Gastrocnemius medialis (tissue), 4 donors: ENCODE results near the gene APBA2. TPM values are rescaled to one million over a fixed set of nuclear protein-coding genes. Genes with fewer than 3 reads are reported as not detected.

Source experiments
- ATAC-seq, 2 donors: fragments of 150-250 bp; one replicate each; pipeline ENCODE4 v1.9.1; 2016
- DNase-seq, 2 donors: peaks; one replicate each; pipeline ENCODE4 v3.0.0-alpha.2; 2019
- H3K27ac ChIP-seq, 4 donors: fragments of 200-600 bp; sonication (generic); 1 replicate in 1 of 4; 2 replicates in 3 of 4; pipeline ENCODE4 v1.5.1; 2016 to 2018; ENCODE audit warnings: mild to moderate bottlenecking in 2 of 4, moderate library complexity in 1 of 4
- H3K27me3 ChIP-seq, 3 donors: fragments of 200-600 bp; sonication (generic) in 2 of 3; 1 replicate in 1 of 3; 2 replicates in 2 of 3; pipeline versions ENCODE4 v1.5.1 to v1.6.0; 2016 to 2019; ENCODE audit warnings: mild to moderate bottlenecking in 1 of 3, moderate library complexity in 1 of 3
- H3K36me3 ChIP-seq, 2 donors: fragments of 200-600 bp; sonication (generic) in 1 of 2; one replicate each; pipeline ENCODE4 v1.5.1; 2017 to 2018
- H3K4me1 ChIP-seq, 2 donors: fragments of 200-600 bp; sonication (generic) in 1 of 2; one replicate each; pipeline ENCODE4 v1.5.1; 2016 to 2017; ENCODE audit warnings: mild to moderate bottlenecking in 2 of 2
- H3K4me3 ChIP-seq, 4 donors: fragments of 200-600 bp; sonication (generic) in 3 of 4; 1 replicate in 1 of 4; 2 replicates in 3 of 4; pipeline ENCODE4 v1.5.1; 2016 to 2019; ENCODE audit warnings: mild to moderate bottlenecking in 2 of 4
- H3K9me3 ChIP-seq, 3 donors: fragments of 200-600 bp; sonication (generic) in 2 of 3; 1 replicate in 1 of 3; 2 replicates in 2 of 3; pipeline ENCODE4 v1.5.1; 2016 to 2019
- POLR2A ChIP-seq, 2 donors: fragments of 450-650 bp; IDR thresholded peaks; one replicate each; pipeline ENCODE4 v1.6.1; 2017; ENCODE audit warnings: antibody characterized with exemption in 2 of 2, mild to moderate bottlenecking in 2 of 2, moderate library complexity in 2 of 2
- in situ Hi-C, 4 donors: fragments of 200-750 bp; cut with MboI; loops; one replicate each; pipeline versions ENCODE4 v1.15.0 to v1.8.0; 2017; ENCODE audit warnings: low sequenced_read_pairs in 4 of 4
- intact Hi-C: fragments of 100-400 bp; cut with DNase I; formaldehyde crosslinking; loops from one replicate; pipeline ENCODE4 v1.15.1; 2023; ENCODE audit warnings: low total_unique reads
- total RNA-seq, 4 donors: library from RNA; depleted of rRNA; stranded (reverse); fragments of >200 nt; gene quantifications; one replicate each; pipeline versions ENCODE4 v1.1.0 to v1.2.3, GENCODE V29; 2016
- TF ChIP-seq, protein P1 (sequence below), 5 experiments: fragments of 450-650 bp in 3 of 5; fragments of 200-600 bp in 2 of 5; sonication (generic) in 2 of 5; IDR thresholded peaks in 4 of 5; conservative IDR thresholded peaks in 1 of 5; 1 replicate in 4 of 5; 2 replicates in 1 of 5; pipeline ENCODE4 v1.5.1; 2016 to 2019; ENCODE audit warnings: antibody characterized with exemption in 5 of 5, mild to moderate bottlenecking in 3 of 5, moderate library complexity in 3 of 5

Gene APBA2
- total RNA-seq, 4 donors from 2014 or later = 0.19 to 0.31 TPM; not detected in 2

DNA sequence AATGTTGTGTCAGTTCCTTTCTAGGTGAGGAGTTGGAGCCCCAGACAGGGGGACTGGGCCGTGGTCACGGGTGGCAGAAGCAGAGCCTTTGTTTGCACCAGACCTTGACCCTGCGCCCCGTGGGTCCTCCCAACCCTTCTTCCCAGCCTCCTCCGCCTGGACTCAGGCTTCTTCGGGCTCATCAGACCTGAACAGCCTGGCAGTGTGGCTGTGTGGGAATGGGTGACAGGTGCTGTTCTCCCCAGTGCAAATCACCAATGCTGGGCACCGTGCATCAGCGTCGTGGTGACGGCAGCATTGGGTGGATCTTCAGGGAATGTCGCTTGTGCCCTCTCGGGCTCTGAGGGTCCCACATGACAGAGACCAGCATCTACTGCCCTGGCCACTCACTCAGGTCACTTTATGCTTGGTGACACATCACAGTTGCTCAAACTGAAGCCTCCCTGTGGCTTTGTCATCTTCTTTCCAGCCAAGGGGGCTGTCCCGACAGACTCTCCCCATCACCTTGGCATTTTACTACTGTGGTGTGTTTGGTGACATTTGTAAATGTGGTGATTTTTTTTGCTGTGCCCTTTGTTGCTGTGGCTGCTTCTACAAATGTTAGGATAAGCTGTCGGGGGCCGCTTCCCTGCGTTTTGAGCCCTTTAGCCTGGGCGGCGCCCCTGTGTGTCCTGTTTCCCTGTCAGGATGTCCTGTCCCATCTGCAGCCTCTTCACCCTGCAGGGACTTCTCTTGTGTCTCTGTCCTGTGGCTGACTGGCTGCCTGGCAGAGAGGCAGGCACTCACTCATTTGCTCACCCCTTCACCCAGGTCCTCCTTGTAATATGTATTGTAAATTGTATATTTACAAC is 14.5 kb downstream of the APBA2 start:
- DNase-seq (no peak), ATAC-seq (no peak)
- Histone ChIP-seq H3K4me1 (no peaks in the 10 kb centered on the region), H3K4me3 (no peak overlapping the region), H3K9me3 (no peaks in the 10 kb centered on the region), H3K36me3 (no peaks in the 10 kb centered on the region), H3K27ac (no peak overlapping the region), H3K27me3 (peaks cover 0 to 2% (median 0%) of the 10 kb centered on the region in 3 donors)
- intact Hi-C loops = no loop called here
- in situ Hi-C loops = no loop called here
- TF ChIP-seq, protein P1, sequence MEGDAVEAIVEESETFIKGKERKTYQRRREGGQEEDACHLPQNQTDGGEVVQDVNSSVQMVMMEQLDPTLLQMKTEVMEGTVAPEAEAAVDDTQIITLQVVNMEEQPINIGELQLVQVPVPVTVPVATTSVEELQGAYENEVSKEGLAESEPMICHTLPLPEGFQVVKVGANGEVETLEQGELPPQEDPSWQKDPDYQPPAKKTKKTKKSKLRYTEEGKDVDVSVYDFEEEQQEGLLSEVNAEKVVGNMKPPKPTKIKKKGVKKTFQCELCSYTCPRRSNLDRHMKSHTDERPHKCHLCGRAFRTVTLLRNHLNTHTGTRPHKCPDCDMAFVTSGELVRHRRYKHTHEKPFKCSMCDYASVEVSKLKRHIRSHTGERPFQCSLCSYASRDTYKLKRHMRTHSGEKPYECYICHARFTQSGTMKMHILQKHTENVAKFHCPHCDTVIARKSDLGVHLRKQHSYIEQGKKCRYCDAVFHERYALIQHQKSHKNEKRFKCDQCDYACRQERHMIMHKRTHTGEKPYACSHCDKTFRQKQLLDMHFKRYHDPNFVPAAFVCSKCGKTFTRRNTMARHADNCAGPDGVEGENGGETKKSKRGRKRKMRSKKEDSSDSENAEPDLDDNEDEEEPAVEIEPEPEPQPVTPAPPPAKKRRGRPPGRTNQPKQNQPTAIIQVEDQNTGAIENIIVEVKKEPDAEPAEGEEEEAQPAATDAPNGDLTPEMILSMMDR (IDR thresholded peaks at IDR 0.05 in 4 of 5, conservative IDR thresholded peaks at IDR 0.05 in 1 of 5) = no peak
- TF ChIP-seq POLR2A (IDR thresholded peaks at IDR 0.05) = no peak

DNA sequence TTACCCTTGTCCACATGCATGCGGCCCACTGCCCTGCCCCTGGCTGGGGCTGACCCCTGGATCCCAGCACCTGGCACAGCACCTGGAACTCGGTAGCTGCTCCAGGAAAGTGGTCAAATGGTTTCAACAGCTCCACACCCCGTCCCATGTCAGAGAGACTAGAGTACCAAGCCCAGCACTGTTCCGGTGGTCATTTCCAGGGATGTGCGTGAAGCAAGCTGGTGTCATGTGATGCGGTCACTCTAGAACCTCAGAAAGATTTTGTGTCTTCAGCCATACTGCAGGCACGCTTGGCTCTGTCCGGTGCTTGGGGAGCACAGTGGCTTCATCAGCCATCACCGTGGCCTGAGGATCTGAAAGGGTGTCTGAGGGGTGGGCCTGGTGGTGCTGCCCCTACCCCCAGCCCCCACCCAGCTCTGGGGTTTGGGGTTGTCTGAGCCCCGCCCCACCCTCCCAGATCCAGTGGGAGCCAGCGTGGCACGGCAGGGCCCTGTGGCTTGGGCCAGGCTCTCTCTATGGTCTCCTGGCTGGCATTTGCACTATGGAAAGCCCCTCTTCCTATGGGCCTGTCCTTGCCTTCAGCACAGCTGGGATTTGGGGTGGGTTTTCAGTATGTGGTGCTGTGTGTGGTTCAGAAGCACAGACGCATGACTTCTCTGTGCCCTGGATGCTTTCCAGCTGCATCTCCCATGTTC is 15.3 kb downstream of the APBA2 start:
- intact Hi-C loops (no loop called here), in situ Hi-C loops (no loop called here)
- no peaks in the 10 kb centered on the region for H3K4me1 ChIP-seq
- no peaks in the 10 kb centered on the region for H3K36me3 ChIP-seq
- TF ChIP-seq, protein P1 (IDR thresholded peaks at IDR 0.05 in 4 of 5, conservative IDR thresholded peaks at IDR 0.05 in 1 of 5) = no peak
- no peak for TF ChIP-seq POLR2A (IDR thresholded peaks at IDR 0.05)
- H3K27me3 ChIP-seq = peaks cover 0 to 2% (median 0%) of the 10 kb centered on the region in 3 donors
- no peaks in the 10 kb centered on the region for H3K9me3 ChIP-seq
- H3K4me3 ChIP-seq = no peak overlapping the region
- no peak for DNase-seq
- H3K27ac ChIP-seq = no peak overlapping the region
- no peak for ATAC-seq

DNA sequence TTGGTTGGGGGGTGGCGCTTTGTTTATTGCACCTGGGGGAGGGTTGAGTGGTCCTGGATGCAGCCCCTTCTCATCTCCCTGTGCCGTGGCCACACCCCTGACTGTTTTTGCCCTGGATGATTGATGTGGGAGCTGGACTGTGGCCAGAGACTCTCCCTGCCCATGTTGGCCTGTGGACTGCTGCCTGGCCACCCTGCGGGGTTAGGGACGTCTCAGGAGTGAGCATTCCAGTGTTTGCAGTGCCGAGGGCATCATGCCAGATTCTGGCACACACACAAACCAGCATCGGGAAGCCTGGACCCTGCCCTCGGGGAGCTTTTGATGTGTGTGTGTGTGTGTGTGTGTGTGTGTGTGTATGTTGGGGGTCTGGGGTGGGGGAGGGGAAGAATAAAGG is 15.8 kb downstream of the APBA2 start:
- TF ChIP-seq POLR2A (IDR thresholded peaks at IDR 0.05) = no peak
- TF ChIP-seq, protein P1 (IDR thresholded peaks at IDR 0.05 in 4 of 5, conservative IDR thresholded peaks at IDR 0.05 in 1 of 5) = no peak
- Histone ChIP-seq H3K4me3 (no peak overlapping the region), H3K27me3 (peaks cover 0 to 2% (median 0%) of the 10 kb centered on the region in 3 donors), H3K36me3 (no peaks in the 10 kb centered on the region), H3K4me1 (no peaks in the 10 kb centered on the region), H3K27ac (no peak overlapping the region), H3K9me3 (no peaks in the 10 kb centered on the region)
- intact Hi-C loops (no loop called here), in situ Hi-C loops (no loop called here)
- no peak for ATAC-seq
- DNase-seq = no peak

DNA sequence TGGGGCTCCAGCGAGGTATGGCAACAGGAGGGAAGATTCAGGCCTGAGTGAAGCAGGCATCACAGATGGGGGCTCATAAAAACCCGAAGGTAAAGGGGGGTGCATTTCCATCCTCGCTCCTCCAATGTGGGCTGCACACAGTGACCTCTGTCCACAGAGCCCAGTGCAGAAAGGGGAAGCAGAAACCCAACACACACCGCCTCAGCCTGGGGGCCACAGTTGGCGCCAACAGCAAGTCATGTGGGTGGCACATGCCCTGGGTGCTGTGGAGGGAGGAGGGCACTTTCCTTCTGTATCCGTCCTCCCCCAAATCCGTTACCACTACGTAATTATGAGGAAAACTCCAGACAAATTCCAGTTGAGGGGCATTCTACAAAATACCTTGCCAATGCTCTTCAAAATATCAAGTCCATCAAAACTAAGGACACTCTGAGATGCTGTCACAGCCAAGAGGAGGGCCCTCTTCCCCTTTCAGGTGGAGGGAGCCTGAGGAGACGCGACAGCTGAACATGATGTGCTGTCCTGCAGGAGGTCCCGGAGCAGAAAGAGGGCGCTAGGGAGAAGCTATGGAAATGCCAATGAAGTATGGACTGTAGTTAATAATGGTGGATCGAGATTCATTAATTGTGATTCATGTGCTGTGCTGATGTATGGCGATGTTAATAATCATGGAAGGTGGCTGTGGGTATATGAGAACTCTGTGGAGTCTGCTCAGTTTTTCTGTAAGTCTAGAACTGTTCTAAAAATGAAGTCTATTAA is 16.4 kb downstream of the APBA2 start:
- ATAC-seq (no peak), DNase-seq (no peak)
- Histone ChIP-seq H3K9me3 (no peaks in the 10 kb centered on the region), H3K27ac (no peak overlapping the region), H3K36me3 (no peaks in the 10 kb centered on the region), H3K4me1 (no peaks in the 10 kb centered on the region), H3K27me3 (peaks cover 0 to 2% (median 0%) of the 10 kb centered on the region in 3 donors), H3K4me3 (no peak overlapping the region)
- in situ Hi-C loops (no loop called here), intact Hi-C loops (no loop called here)
- TF ChIP-seq, protein P1 (IDR thresholded peaks at IDR 0.05 in 4 of 5, conservative IDR thresholded peaks at IDR 0.05 in 1 of 5) = no peak
- TF ChIP-seq POLR2A (IDR thresholded peaks at IDR 0.05) = no peak
